Endothelial cell of hepatic sinusoid (primary cell): Measurements from ENCODE around the gene L3MBTL4.
"Not testable (repeated sequence)": the region's sequence is repeated elsewhere in the genome, so short reads cannot be mapped to it uniquely, and the experiment has no call there.

Experiments used
- in situ Hi-C: cut with HindIII; loops from 2 replicates; pipeline ENCODE4 v1.10.0; 2017; ENCODE audit warnings: low sequenced_read_pairs

The L3MBTL4 gene

GRCh38 chr18:6118080-6118479 is 296.6 kb downstream of the L3MBTL4 start:
- in situ Hi-C loops = no loop called here

GRCh38 chr18:6115710-6116109 is 299.0 kb downstream of the L3MBTL4 start:
- in situ Hi-C loops = no loop called here

GRCh38 chr18:6113650-6114049 is 301.1 kb downstream of the L3MBTL4 start:
- in situ Hi-C loops = no loop called here

- in situ Hi-C loops = no loop called here
Observed at GRCh38 chr18:6111726-6112125, 303.0 kb downstream of the L3MBTL4 start.

GRCh38 chr18:6109743-6110142 is 305.0 kb downstream of the L3MBTL4 start:
- in situ Hi-C loops = no loop called here

GRCh38 chr18:6107794-6108193 is 306.9 kb downstream of the L3MBTL4 start:
- in situ Hi-C loops = no loop called here

GRCh38 chr18:6106091-6106685 is 308.5 kb downstream of the L3MBTL4 start:
- in situ Hi-C loops = no loop called here

GRCh38 chr18:6103741-6104140 is 311.0 kb downstream of the L3MBTL4 start:
- in situ Hi-C loops = no loop called here

GRCh38 chr18:6096730-6097129 is 318.0 kb downstream of the L3MBTL4 start:
- in situ Hi-C loops = no loop called here

GRCh38 chr18:6088432-6088831 is 326.3 kb downstream of the L3MBTL4 start:
- in situ Hi-C loops = no loop called here

- in situ Hi-C loops = no loop called here
Observed at GRCh38 chr18:6086731-6087130, 328.0 kb downstream of the L3MBTL4 start.

- in situ Hi-C loops = no loop called here
Observed at GRCh38 chr18:6079406-6079805, 335.3 kb downstream of the L3MBTL4 start.

- in situ Hi-C loops = no loop called here
Observed at GRCh38 chr18:6078877-6079276, 335.8 kb downstream of the L3MBTL4 start.

- in situ Hi-C loops = not testable (repeated sequence)
Observed at GRCh38 chr18:6072423-6072822, 342.3 kb downstream of the L3MBTL4 start.

GRCh38 chr18:6069539-6069938 is 345.2 kb downstream of the L3MBTL4 start:
- in situ Hi-C loops = no loop called here

- in situ Hi-C loops = no loop called here
Observed at GRCh38 chr18:6069103-6069502, 345.6 kb downstream of the L3MBTL4 start.

GRCh38 chr18:6060149-6060548 is 354.6 kb downstream of the L3MBTL4 start:
- in situ Hi-C loops = no loop called here

GRCh38 chr18:6059551-6059950 is 355.2 kb downstream of the L3MBTL4 start:
- in situ Hi-C loops = no loop called here

- in situ Hi-C loops = no loop called here
Observed at GRCh38 chr18:6058941-6059340, 355.8 kb downstream of the L3MBTL4 start.

GRCh38 chr18:6057604-6058003 is 357.1 kb downstream of the L3MBTL4 start:
- in situ Hi-C loops = no loop called here

- in situ Hi-C loops = no loop called here
Observed at GRCh38 chr18:6056171-6056910, 358.4 kb downstream of the L3MBTL4 start.

GRCh38 chr18:6055711-6056110 is 359.0 kb downstream of the L3MBTL4 start:
- in situ Hi-C loops = no loop called here
